ENCODE measurements around the gene PCK1. TPM values are rescaled to one million over a fixed set of nuclear protein-coding genes. Genes with fewer than 3 reads are reported as not detected.

The PCK1 gene
- total RNA-seq, 2 experiments from 2014 or later = not detected

GRCh38 chr20:57570920-57571319 is 10.0 kb downstream of the PCK1 start:
- ChIA-PET CTCF (no interaction called here), POLR2A (no interaction called here)
- no peak for TF ChIP-seq CTCF (IDR thresholded peaks at IDR 0.05)
- H3K27ac Mint-ChIP-seq = no peak overlapping the region
- DNase-seq (no peak), ATAC-seq (no peak)
- intact Hi-C loops (cut with micrococcal nuclease) = no loop called here
- no peaks in the 10 kb centered on the region for H3K9me3 Mint-ChIP-seq
- no peaks in the 10 kb centered on the region for H3K4me1 Mint-ChIP-seq (ENCODE audit: low read depth)
- H3K27me3 Mint-ChIP-seq = peaks cover 6% of the 10 kb centered on the region
- no peaks in the 10 kb centered on the region for H3K36me3 Mint-ChIP-seq (ENCODE audit: low read depth)
- H3K4me3 Mint-ChIP-seq = no peak overlapping the region

DNA sequence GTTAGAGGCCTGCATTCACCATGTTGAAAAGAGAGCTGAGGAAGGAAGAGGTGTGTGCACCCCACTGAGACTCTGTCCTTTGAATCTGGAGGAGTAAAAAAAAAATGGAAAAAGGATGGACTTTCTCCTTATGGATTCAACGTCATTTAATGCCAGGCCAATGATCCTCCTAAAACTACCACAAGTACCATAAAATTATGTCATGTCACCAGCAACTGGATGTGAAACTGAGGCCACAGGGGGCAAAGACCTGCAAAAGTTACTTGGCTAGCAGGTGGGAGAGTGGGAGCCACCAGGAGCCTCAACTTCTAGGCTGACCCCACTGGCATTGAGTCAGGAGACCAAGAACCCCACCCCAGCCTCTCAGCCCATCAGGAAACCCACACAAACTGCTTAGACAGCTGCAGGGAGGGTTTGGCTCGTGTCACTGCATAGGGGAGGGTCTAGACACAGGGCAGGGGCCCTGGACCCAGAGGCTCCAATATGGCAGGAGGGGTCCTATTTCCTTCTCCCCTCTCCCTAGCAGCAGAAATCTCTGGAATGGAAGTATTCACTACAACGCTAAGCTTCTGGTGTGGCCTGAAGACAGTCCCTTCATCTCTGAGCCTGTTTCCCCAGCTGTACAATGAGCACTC is 11.0 kb downstream of the PCK1 start:
- ATAC-seq (no peak), DNase-seq (no peak)
- Mint-ChIP-seq H3K4me3 (no peak overlapping the region), H3K4me1 (ENCODE audit: low read depth) (no peaks in the 10 kb centered on the region), H3K36me3 (ENCODE audit: low read depth) (no peaks in the 10 kb centered on the region), H3K9me3 (no peaks in the 10 kb centered on the region), H3K27ac (no peak overlapping the region), H3K27me3 (peaks cover 6% of the 10 kb centered on the region)
- POLR2A ChIA-PET = no interaction called here
- CTCF ChIA-PET = interaction anchor here (1.0 to 1.4 kb wide), 2 partner anchors 51 to 173 kb away, joined by 3 read pairs; no protein-coding TSS in a partner anchor
- no peak for TF ChIP-seq CTCF (IDR thresholded peaks at IDR 0.05)
- intact Hi-C loops (cut with micrococcal nuclease) = no loop called here

- no peak for ATAC-seq
- no peaks in the 10 kb centered on the region for H3K4me1 Mint-ChIP-seq (ENCODE audit: low read depth)
- TF ChIP-seq CTCF (IDR thresholded peaks at IDR 0.05) = no peak
- no peaks in the 10 kb centered on the region for H3K36me3 Mint-ChIP-seq (ENCODE audit: low read depth)
- no peak overlapping the region for H3K4me3 Mint-ChIP-seq
- POLR2A ChIA-PET = interaction anchor here (0.5 to 0.6 kb wide), 2 partner anchors 95 to 225 kb away, joined by 3 read pairs; no protein-coding TSS in a partner anchor
- intact Hi-C loops (cut with micrococcal nuclease) = no loop called here
- no peak for DNase-seq
- CTCF ChIA-PET = interaction anchor here (1.0 to 1.4 kb wide), 3 partner anchors 53 to 174 kb away, joined by 3 to 4 read pairs (median 3); no protein-coding TSS in a partner anchor
- H3K9me3 Mint-ChIP-seq = no peaks in the 10 kb centered on the region
- peaks cover 5% of the 10 kb centered on the region for H3K27me3 Mint-ChIP-seq
- H3K27ac Mint-ChIP-seq = no peak overlapping the region
Measured at GRCh38 chr20:57573242-57573641, 12.3 kb downstream of the PCK1 start.

- peak; percentile 32 for DNase-seq
- CTCF ChIA-PET = interaction anchor here (1.3 kb wide), 1 partner anchor 76 kb away, joined by 4 read pairs; no protein-coding TSS in a partner anchor
- no peaks in the 10 kb centered on the region for H3K9me3 Mint-ChIP-seq
Measured at GRCh38 chr20:57573894-57574293, 13.0 kb downstream of the PCK1 start.

More at GRCh38 chr20:57573894-57574293, 13.0 kb downstream of the PCK1 start:
- TF ChIP-seq CTCF (IDR thresholded peaks at IDR 0.05) = peak; percentile 23
- Mint-ChIP-seq H3K36me3 (ENCODE audit: low read depth) (no peaks in the 10 kb centered on the region), H3K27me3 (peaks cover 5% of the 10 kb centered on the region), H3K4me1 (ENCODE audit: low read depth) (no peaks in the 10 kb centered on the region), H3K27ac (no peak overlapping the region), H3K4me3 (no peak overlapping the region)
- no peak for ATAC-seq
- POLR2A ChIA-PET = interaction anchor here (0.5 kb wide), 1 partner anchor 224 kb away, joined by 3 read pairs; no protein-coding TSS in a partner anchor
- intact Hi-C loops (cut with micrococcal nuclease) = no loop called here

Measured in activated CD8-positive, alpha-beta T cell treated with anti-CD3 and anti-CD28 coated beads for 36 hours (primary cell).